Adipose tissue (tissue), 3 donors: Measurements from ENCODE around the gene EIF3K. TPM values are rescaled to one million over a fixed set of nuclear protein-coding genes. Genes with fewer than 3 reads are reported as not detected.
A peak's percentile ranks its signal among the peaks of the same experiment; 100 is the strongest.

Experiments used
- H3K27ac ChIP-seq: one replicate; pipeline ENCODE4 v1.5.1; 2013; ENCODE audit warnings: low read depth, low read length
- WGBS, 3 donors: extraction: QIAGEN DNeasy Blood & Tissue Kit; methylation state at CpG; one replicate each; pipeline ENCODE4 v1.1.7; 2013; 5-methylcytosine and 5-hydroxymethylcytosine counted together
- polyA plus RNA-seq, 3 donors: library from polyadenylated mRNA; stranded (reverse); fragments of 200-250 nt; gene quantifications; one replicate each; pipeline ENCODE4 v1.2.3, GENCODE V29; 2013
- donor health status: healthy with polysubstance abuse.
- donor health status: Bipolar disorder and iron deficiency.
- donor health status: healthy.

The EIF3K gene
- polyA plus RNA-seq, 3 donors = 231 to 544 (median 410) TPM

DNA sequence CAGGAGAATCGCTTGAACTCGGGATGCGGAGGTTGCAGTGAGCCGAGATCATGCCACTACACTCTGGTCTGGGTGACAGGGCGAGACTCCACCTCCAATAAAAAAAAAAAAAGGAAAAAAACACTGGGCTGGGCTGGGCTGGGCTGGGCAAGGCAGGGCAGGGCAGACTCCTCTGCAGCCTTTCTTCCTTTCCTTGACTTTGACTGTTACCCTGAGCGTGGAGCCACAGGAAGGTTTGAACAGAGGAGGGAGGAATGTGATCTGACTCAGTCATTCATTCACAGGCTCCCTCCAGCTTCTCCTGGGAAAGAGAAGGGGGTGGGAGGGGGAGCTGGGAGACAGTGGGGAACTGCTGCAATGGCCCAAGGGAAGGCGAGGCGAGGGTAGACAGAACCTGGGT lies 25.7 kb downstream of the EIF3K start:
- WGBS, 3 donors = 84 to 87% (median 87%) methylated on average over 8 of the region's 8 CpGs
- H3K27ac ChIP-seq = no peak overlapping the region

DNA sequence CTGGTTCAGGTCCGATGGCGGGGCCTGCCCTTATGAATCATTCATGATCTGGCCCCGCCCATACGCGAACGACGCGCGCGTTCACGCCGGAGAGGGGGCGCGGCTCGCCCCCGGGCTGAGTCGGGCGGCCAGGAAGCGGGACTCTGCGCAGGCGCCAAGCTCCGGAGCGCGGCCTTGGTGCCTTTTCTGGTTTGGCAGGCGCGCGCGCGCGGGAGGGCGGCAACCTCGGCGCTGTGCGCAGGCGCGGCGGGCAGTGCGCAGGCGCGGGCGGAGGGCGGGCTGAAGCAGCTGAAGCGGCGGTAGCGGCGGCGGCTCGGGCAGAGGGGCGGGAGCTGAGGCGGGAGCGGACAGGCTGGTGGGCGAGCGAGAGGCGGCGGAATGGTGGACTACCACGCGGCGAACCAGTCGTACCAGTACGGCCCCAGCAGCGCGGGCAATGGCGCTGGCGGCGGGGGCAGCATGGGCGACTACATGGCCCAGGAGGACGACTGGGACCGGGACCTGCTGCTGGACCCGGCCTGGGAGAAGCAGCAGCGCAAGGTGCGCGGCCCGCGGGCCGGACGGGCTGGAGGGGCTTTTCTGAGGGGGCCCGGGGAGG lies 28.5 kb downstream of the EIF3K start, which contains the start of gene ACTN4:
Gene ACTN4 (plus strand): TSS at position 282 of the 598 bp plus-strand sequence. CDS start 97 bp downstream, at position 379.
- H3K27ac ChIP-seq = peak within 1 kb of the TSS; percentile 46
- 0 to 1% (median 0%) methylated on average over 65 to 77 of the region's 77 CpGs for WGBS, 3 donors

DNA sequence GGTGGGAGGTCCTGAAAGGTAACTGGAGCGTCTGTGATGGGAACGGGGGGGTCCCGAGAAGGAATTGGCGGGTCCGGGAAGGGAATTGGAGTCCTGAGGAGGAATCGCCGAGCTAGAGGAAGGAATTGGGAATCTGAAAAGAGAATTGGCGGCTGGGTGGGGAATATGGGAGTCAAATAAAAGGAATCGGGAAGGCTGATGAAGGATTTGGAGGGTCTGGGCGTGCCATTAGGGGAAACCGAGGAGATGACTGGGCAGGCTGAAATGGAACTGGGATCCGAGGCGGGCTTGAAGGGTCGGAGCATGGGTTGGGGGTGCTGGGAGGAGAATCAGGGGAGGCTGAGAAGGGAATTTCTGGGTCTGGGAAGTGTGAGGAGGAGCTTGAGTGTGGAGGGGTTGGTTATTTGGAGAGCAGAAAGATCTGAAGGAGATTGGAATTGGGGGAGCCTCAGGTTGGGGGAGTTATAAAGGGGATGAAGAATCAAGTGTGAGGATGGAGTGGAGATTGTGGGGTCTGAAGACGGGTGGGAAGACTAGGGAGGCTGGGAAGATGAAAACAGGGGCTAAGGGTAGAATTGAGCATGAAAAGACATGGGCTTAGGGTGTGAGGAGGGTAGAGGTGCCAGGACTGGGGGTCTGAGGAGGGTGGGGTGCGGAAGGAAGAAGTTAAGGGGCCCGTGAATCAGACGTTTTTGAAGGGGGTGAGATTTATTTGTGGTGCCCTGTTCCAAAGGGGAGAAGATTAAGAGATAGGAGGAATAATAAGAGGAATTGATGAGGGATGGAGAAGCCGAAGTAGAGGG lies 29.2 kb downstream of the EIF3K start:
- peak overlapping the region; percentile 46 for H3K27ac ChIP-seq
- 0 to 1% (median 1%) methylated on average over 19 of the region's 19 CpGs for WGBS, 3 donors

DNA sequence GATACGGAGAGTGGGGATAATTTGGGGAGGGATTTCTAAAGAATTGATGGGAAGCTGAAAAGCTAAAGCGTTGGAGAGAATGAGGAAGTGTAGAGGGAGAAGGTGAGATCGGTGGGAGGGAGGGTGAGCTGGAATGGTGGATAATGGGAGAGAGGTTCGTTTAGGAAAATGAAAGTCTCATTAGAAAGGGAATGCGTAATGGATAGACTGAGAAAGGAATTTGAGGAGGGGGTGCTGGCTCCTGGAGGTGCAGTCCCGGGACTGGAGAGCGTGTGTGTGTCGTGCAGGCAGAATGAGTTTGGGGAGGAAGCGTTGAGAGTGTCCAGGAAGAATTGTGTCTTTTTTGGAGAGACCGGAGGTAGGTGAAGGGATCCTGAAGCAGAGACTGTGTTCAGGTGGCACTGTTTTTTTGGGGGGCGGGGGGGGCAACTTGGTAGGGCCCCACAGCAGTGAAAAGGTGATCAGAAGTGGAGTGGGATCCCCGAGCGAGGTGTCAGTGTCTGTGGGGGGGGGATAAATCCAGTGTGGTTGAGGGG lies 29.8 kb downstream of the EIF3K start:
- 1% methylated on average over 13 of the region's 13 CpGs for WGBS, 3 donors
- H3K27ac ChIP-seq = peak overlapping the region; percentile 40

DNA sequence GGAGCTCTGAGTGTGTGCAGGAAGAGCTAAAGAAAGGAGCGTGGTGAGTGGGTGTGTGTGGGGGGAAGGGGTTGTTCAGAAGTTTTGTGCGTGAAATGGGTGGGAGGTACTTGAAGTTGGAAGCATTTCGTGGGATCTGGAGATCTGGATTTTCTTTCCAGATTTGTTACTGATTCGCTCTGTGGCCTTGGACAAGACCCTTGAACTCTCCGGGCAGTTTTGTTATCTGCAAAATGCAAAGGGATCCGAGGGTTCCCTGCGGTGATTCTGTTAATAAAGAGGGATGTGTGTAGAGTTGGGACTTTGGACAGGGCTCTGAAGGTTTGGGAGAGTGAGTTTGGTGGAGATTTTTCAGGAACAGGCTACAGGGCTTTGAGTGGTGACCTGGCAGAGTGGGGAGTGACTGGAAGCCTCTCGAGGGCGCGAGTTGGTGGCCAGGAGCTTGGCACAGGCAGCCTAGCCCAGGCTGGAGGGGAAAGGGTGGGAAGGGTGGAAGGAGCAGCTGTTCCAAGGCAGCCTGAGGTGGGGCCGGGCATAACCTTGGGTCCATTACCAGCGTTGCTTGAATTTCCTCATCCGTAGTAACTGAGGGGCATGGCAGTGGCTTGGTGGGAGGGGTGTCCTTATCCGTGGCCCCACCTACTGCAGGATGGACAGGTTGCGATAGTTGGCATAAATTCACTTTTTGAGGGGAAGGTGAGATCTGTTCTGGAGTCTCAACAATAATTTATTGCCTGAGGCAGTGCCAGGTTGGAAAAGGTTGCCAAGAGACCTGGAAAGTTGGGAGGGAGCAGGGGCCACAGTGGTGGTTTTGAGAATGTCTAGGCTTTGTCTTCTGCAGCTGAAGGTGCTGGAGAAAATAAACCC lies 30.6 kb downstream of the EIF3K start:
- WGBS, 3 donors = 4 to 17% (median 12%) methylated on average over 15 of the region's 15 CpGs
- peak overlapping the region; percentile 34 for H3K27ac ChIP-seq

DNA sequence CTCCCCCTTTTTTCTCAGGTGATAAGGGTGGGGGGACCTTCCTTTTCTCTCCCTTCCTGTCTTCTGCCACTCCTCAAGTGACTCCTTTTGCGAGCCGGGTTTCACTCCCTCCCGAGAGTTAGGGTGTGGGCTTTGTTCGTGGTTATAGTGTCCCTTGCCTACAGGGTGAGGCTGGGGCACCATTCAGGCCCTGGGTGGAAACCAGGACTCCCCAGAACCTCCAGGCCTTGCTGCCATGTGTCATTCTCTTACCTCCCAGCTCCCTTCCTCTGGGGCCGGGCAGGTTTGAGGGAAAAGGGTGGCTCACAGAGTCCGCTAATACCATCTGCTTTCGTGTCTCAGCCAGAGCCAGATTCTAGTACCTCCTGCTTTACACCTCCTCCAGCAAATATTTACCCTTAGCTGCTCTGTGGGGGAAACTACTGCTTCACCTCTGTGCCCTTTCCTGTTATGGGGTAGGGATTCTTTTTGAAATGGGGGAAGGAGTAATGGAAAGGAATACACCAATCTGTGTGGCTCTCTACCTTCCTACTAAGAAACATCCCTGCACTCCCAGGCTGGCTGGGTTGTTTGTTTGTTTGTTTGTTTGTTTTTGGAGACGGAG lies 31.3 kb downstream of the EIF3K start:
- peak overlapping the region; percentile 34 for H3K27ac ChIP-seq
- WGBS, 3 donors = 15 to 30% (median 25%) methylated on average over 8 of the region's 8 CpGs

DNA sequence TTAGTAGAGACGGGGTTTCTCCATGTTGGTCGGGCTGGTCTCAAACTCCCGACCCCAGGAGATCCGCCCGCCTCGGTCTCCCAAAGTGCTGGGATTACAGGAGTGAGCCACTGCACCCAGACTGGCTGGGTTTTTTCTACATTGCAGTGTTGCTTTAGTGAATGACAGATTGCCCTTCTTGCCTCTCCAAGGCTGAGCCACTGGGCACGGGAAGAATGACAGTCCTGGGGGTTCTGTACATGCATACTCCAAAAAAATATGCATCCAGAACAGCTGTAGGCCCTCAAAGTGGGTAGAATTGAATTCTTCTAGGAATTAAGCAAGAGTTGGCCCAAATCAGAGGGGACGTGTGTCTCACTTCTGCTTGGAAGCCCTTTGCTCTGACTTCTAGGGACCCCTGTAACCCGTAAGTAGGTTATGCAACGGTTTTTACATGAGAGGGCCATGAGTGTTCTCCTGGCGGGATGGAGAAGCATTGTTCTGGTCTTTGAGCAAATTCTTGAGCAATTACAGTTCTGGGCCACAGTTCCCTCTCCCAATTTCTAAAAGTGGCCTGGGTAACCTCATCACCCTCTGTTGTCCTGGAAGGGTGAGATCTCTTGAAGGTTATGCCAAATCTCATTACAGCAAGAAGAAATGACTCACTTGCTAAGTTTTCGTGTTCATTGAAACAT lies 32.1 kb downstream of the EIF3K start:
- 46 to 66% (median 50%) methylated on average over 12 of the region's 12 CpGs for WGBS, 3 donors
- no peak overlapping the region for H3K27ac ChIP-seq

DNA sequence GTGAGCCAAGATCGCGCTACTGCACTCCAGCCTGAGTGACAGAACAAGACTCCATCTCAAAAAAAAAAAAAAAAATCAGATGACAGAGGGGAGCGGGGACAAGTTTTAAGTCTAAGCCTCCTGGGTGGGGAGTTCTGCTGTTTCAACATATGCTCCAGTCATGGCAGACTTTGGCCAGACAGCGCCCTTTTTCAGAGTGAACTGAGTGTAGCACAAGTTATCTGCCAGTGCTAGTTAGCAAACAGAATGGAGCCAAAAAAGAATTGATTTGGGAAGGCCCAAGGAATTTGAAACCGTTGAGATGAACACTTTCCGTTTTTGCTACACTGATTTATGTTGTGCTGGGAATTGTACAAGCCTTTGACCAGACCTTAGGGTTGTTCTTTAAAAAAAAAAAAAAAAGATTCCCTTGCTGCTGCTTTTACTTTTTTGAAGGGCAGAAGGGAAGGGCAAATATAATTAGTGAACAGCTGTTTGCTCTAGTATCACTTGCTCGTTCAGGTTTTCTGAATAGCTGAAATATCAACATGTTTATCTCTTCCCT lies 34.1 kb downstream of the EIF3K start:
- WGBS, 3 donors = 23 to 44% (median 40%) methylated on average over 7 of the region's 7 CpGs
- H3K27ac ChIP-seq = no peak overlapping the region

DNA sequence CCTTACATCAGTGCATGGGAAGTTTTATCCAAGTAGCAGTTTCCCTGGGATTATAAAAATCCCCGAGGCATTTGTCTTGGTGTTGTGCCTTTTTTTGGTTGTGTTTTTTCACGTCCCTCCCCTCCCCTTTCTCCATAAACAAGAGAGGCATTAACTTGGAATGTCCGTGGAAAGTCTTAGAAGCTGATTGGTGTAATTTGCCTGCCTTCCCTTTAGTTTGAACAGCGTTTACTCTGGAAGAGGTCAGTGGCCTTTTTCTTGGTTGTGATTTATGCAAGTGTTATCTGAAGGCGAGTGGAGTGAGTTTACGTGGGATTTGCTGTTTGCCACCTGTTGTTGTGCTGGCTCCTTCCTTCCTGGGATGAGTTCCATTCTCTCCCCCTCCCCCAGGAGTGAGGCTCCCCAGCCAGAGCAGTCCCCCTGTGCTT lies 35.7 kb downstream of the EIF3K start:
- H3K27ac ChIP-seq = no peak overlapping the region
- WGBS, 3 donors = 21 to 43% (median 38%) methylated on average over 6 of the region's 6 CpGs

DNA sequence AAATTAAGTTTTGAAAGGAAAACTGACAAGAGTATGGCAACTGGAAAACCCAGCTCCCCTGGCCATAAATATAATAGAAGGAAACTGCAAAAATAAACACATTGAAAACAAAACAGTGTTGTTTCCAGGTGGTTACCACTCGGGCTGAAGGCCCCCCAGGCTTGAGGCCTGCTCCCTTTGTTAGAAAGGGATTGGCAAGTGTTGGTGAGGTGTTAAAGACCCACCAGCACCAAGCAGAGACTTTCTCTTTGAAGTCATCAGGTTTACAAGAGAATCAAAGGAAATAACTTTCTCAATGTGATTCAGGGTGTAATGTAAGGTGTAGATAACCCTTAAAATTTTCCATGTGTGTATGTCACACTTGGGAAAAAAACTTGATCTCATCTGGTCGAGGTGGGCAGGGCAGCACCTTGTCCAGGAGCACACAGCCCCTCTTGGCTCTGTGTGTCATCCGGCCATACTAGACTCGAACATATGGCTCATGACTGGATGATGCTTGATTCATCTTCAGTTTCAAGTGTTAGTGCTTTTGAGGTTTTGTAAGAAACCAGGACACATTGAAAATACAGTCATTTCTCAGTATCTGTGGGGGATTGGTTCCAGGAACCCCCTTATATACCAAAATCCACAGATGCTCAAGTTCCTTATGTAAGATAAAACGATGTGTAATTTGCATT lies 36.3 kb downstream of the EIF3K start:
- H3K27ac ChIP-seq = no peak overlapping the region
- WGBS, 3 donors = 60 to 68% (median 61%) methylated on average over 5 of the region's 5 CpGs

DNA sequence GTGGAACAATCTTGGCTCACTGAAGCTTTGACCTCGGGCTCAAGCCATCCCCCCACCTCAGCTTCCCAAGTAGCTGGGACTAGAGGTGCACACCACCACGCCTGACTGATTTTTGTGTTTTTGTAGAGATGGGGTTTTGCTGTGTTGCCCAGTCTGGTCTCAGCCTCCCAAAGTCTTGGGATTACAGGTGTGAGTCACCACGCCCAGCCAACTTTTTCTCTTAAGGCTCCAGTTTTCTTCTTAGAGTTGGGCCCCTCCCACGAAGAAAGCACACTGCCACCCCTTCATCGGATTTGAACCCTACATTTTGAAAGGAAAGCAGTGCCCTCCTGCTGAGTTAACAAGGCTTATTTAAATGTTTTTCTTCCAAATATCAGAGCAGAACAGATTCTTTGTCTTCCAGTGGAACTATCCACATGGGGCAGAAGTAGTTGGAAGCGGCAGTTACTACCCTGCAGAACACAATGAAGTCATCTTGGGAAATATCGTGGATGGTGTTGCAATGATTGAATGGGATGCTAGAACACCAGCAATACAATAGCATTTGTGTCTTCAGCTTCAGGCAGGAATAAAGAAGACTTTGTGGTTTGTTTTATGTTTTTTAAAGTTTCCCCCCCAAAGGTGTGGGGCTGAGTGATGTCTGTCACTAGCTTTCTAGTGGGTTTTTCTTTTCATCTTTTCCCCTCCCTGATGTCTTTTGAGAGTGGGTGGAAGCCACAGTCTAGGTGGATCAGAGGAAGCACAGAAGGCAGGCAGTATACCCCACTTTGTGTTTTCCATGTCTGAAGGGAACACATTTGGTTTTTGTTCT lies 37.4 kb downstream of the EIF3K start:
- H3K27ac ChIP-seq = no peak overlapping the region
- WGBS, 3 donors = 57 to 70% (median 62%) methylated on average over 7 of the region's 7 CpGs

DNA sequence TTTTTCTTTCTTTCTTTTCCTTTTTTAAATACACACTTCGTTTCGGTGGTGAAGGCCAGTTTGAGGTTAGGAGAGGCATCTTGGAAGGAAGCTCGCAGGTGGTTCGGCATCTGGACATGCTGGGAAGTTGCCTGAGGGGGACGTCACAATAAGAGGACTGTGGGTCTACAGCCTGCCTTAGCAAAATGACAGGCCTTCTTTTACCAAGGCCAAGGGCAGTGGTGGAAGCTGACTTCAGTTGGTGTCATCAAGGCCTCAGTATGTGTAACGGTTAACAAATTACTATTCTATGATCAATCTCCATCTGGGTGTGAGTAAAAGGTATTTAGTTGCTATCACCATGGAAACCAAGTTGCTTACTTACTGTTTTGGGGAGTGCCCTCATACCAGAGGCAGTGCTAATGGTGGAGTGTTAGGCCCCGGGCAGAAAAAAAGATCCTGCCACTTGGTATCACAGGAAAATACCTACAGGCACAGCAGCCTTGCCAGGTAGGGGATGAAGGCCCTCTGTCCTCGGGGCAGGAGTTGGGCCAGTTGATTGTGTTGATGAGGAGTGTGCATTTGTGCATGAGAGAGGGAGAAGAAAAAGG lies 38.7 kb downstream of the EIF3K start:
- no peak overlapping the region for H3K27ac ChIP-seq
- WGBS, 3 donors = 56 to 66% (median 58%) methylated on average over 8 of the region's 8 CpGs

DNA sequence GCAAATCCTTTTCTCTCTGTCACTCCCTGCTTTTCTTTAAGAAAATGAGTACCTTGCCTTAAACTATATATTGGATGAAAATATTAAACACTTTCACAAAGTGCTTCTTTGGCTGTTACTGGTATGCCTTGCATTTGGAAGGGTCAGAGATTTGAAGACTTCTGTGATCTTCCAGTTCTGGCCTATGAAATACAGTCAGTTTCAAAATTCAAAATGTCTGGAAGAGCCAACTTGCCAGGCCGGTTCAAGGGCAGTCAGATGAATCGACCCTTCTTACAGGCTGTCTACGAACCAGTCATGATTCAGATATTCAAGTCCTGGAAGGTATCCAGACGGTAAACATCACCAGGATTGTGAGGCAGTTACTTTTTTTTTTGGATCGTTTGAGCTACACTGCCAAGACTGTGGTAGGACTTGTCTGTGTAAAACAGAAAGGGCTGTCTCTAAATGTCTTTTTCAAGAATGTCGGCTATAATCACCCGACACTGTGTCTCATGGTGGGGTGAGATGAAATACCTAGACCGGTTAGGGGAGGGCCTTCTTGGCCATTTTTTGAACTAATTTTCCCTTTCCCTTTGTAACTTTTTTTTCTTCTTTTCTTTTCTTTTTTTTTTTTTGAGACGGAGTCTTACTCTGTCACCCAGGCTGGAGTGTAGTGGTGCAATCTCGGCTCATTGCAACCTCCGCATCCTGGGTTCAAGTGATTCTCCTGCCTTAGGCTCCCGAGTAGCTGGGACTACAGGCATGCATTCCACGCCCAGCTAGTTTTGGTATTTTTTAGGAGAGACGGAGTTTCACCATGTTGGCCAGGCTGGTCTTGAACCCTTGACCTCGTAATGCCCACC lies 39.7 kb downstream of the EIF3K start:
- no peak overlapping the region for H3K27ac ChIP-seq
- WGBS, 3 donors = 29 to 42% (median 38%) methylated on average over 15 of the region's 15 CpGs

DNA sequence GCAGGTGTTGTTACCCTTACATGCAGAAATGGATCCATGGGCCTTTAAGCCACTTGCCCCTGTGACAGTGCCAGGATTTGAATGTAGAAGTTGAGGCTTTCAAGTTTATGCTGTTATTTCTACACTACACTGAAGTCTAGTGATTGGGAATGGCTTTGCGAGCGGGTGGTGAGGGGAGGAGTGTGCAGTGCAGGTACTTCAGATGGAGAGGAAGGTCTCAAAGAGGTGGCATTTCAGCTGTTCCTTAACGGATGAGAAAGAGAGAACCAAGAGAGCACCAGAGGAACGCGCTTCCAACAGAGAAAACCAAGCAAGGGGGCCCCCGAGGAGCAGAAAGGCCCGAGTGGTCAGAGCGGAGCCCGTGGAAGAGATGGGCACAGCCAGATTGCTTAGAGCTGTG lies 41.7 kb downstream of the EIF3K start:
- WGBS, 3 donors = 84 to 93% (median 89%) methylated on average over 9 of the region's 9 CpGs

DNA sequence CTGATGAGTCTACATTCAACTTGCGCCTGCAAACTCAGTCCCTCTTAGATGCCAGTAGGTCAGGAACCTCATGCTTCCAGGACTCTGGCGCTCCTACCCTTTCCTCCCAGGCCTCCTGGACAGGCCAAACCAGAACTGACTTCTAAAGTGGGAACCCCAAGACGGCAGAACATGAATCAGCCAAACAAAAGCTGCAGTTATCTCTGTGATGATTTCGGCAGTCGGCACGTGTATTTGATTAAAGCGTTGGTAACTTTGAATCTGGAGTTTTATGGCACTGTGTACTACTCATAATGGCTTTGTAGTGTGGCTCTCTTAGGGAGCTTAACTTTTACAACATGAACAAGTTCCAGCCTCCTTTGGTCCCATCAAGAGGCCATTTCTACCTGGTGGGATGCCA lies 42.1 kb downstream of the EIF3K start:
- H3K27ac ChIP-seq = no peak overlapping the region
- 53 to 74% (median 72%) methylated on average over 7 of the region's 7 CpGs for WGBS, 3 donors

More for the DNA sequence above, 41.7 kb downstream of the EIF3K start:
- peak overlapping the region; percentile 31 for H3K27ac ChIP-seq
